Rectal smooth muscle tissue (tissue), 1 donor: ENCODE data around the gene CDRT4.

Source experiments
- H3K27ac ChIP-seq: one replicate; pipeline ENCODE4 v1.7.0; 2013; ENCODE audit warnings: low read depth, low read length, inconsistent platforms
- H3K27me3 ChIP-seq: one replicate; pipeline ENCODE4 v1.7.0; 2013; ENCODE audit warnings: low read length; ENCODE audit not compliant: control insufficient read depth, insufficient read depth
- H3K36me3 ChIP-seq: one replicate; pipeline ENCODE4 v1.7.0; 2013; ENCODE audit warnings: low read length; ENCODE audit not compliant: control insufficient read depth, insufficient read depth
- H3K4me1 ChIP-seq: one replicate; pipeline ENCODE4 v1.7.0; 2013; ENCODE audit warnings: low read length; ENCODE audit not compliant: control insufficient read depth, insufficient read depth
- H3K4me3 ChIP-seq: one replicate; pipeline ENCODE4 v1.7.0; 2013; ENCODE audit warnings: low read length
- H3K9ac ChIP-seq: one replicate; pipeline ENCODE4 v1.7.0; 2013; ENCODE audit warnings: low read length

CDRT4 gene

DNA sequence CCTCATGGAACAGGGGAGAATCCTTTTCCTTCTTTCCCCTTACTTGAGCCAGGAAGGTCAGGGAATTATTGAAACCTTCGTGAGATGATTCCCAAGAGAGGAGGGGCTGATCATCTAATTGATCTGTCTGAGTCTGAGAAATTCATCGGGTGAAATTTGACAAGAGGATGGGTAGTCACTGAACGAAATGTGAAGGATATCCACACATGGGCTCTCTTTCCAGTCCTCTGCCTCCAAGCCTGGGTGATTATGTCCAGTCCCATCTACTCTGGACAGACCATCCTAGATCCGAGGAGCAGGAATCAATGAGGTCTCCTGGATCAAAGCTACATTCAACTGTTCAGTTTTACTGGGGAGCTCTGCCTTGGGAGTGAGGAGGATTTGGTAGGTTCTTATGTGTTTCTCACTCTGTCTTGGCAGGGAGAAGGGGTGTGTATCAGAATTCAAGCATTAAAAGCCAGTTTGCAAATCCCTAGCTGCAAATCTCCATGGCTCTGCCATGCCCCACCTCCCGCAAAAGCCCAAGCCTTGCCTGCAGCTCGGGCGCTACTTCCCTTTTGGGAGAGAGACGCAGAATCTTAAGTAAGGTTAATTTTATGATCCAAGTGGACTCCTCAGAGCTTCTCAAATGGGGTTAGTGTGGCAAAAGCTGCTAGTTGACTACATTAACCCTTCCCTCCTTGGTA, 78.9 kb downstream of the CDRT4 start:
- H3K4me1 ChIP-seq = peaks cover 2% of the 10 kb centered on the region
- H3K4me3 ChIP-seq = no peak overlapping the region
- H3K27ac ChIP-seq = no peak overlapping the region
- no peaks in the 10 kb centered on the region for H3K36me3 ChIP-seq
- H3K9ac ChIP-seq = no peak overlapping the region
- no peaks in the 10 kb centered on the region for H3K27me3 ChIP-seq

DNA sequence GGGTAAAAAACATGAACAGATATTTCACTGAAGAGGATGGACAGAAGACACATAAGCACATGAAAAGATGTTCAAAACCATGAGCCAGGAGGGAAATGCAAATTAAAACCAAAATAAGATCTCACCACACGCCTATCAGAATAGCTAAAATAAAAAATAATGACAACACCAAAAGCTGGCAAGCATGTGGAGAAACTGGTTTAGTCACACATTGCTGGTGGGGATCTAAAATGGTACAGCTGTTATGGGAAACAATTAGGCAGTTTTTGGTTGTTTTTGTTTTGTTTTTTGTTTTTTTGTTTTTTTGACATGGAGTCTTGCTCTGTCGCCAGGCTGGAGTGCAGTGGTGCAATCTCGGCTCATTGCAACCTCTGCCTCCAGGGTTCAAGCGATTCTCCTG, 81.3 kb downstream of the CDRT4 start:
- Histone ChIP-seq H3K36me3 (no peaks in the 10 kb centered on the region), H3K4me1 (no peaks in the 10 kb centered on the region), H3K4me3 (no peak overlapping the region), H3K9ac (no peak overlapping the region), H3K27ac (no peak overlapping the region), H3K27me3 (no peaks in the 10 kb centered on the region)
